SJCRH30 (cell line): ENCODE data around the gene ANKRD6. TPM values are rescaled to one million over a fixed set of nuclear protein-coding genes. Genes with fewer than 3 reads are reported as not detected.

Source experiments
- DNase-seq, 2 experiments: peaks; one replicate each; pipeline ENCODE4 v3.0.0-alpha.2; 2015 to 2020
- H3K27ac ChIP-seq: fragments of 250-450 bp; sonication (Bioruptor Pico); 2 replicates; pipeline ENCODE4 v1.5.1; 2020; ENCODE audit warnings: mild to moderate bottlenecking, moderate library complexity
- H3K27me3 ChIP-seq: fragments of 250-450 bp; sonication (Bioruptor Pico); 2 replicates; pipeline ENCODE4 v1.5.1; 2020; ENCODE audit warnings: mild to moderate bottlenecking, moderate library complexity
- H3K36me3 ChIP-seq: fragments of 250-450 bp; sonication (Bioruptor Pico); 2 replicates; pipeline ENCODE4 v1.5.1; 2020; ENCODE audit warnings: mild to moderate bottlenecking, moderate library complexity
- H3K4me1 ChIP-seq: fragments of 250-450 bp; sonication (Bioruptor Pico); 2 replicates; pipeline ENCODE4 v1.5.1; 2020; ENCODE audit warnings: mild to moderate bottlenecking, moderate library complexity
- H3K4me3 ChIP-seq: fragments of 250-450 bp; sonication (Bioruptor Pico); 2 replicates; pipeline ENCODE4 v1.5.1; 2020; ENCODE audit warnings: mild to moderate bottlenecking, moderate library complexity
- H3K9me3 ChIP-seq: fragments of 250-450 bp; sonication (Bioruptor Pico); replicated peaks from 2 replicates; pipeline ENCODE4 v1.5.1; 2020; ENCODE audit warnings: mild to moderate bottlenecking, moderate library complexity
- total RNA-seq: library from RNA; depleted of rRNA; stranded (reverse); fragments of >200 nt; shearing (Covaris generic); gene quantifications from 2 replicates; pipeline ENCODE4 v1.2.3, GENCODE V29; 2014

The ANKRD6 gene
- total RNA-seq, 1 experiment from 2014 or later, result 0.73 TPM

DNA sequence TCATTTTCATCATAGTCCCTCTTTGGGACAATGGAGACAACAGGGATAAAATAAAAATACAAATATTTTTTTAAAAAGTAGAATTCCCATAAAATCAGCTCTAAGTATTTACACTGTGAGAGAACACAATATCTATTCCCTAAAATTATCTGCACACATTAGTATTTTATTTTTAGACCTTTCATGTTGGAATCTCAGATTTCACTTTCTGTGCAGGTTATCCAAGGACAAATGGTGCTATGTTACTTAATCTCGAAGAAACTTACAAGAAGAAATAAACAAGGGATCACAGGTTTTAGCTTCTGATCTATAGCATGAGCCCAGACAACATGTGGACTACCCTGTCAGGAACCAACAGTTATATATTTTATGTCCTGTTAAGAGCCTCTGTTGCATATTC lies 228.6 kb downstream of the ANKRD6 start:
- H3K4me1 ChIP-seq, result no peaks in the 10 kb centered on the region
- no peaks in the 10 kb centered on the region for H3K9me3 ChIP-seq
- H3K36me3 ChIP-seq, result peaks cover 65% of the 10 kb centered on the region
- no peaks in the 10 kb centered on the region for H3K27me3 ChIP-seq
- H3K4me3 ChIP-seq, result no peak overlapping the region
- DNase-seq, result no peak
- no peak overlapping the region for H3K27ac ChIP-seq

GRCh38 chr6:89662659-89663223 lies 229.8 kb downstream of the ANKRD6 start:
- Histone ChIP-seq H3K27ac (no peak overlapping the region), H3K4me3 (no peak overlapping the region), H3K9me3 (no peaks in the 10 kb centered on the region), H3K4me1 (no peaks in the 10 kb centered on the region), H3K36me3 (peaks cover 68% of the 10 kb centered on the region), H3K27me3 (no peaks in the 10 kb centered on the region)
- no peak for DNase-seq

- no peak overlapping the region for H3K4me3 ChIP-seq
- no peaks in the 10 kb centered on the region for H3K4me1 ChIP-seq
- peaks cover 65% of the 10 kb centered on the region for H3K36me3 ChIP-seq
- no peak for DNase-seq
- H3K27ac ChIP-seq, result no peak overlapping the region
- no peaks in the 10 kb centered on the region for H3K27me3 ChIP-seq
- H3K9me3 ChIP-seq, result no peaks in the 10 kb centered on the region
Observed at GRCh38 chr6:89667872-89668556, 235.1 kb downstream of the ANKRD6 start.

DNA sequence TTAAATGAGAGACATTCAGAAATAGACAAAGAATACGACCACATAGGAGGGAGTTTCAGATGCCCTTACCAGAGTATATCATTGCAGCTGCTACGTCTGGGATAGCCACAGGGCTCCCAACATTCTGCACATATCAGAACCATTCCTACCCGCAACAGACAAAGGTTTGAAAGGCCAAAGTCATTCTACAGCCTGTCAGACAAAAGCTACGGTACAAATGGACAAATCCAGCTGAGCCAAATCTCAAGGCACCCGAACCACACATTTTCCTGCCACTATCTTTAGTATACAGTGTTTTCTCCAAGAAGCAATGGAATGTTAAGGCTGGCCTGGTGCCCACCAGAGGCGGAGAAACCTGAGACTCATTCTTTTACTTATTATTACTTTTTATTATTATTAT lies 236.1 kb downstream of the ANKRD6 start:
- Histone ChIP-seq H3K36me3 (peaks cover 63% of the 10 kb centered on the region), H3K27ac (no peak overlapping the region)
- DNase-seq, result no peak

DNA sequence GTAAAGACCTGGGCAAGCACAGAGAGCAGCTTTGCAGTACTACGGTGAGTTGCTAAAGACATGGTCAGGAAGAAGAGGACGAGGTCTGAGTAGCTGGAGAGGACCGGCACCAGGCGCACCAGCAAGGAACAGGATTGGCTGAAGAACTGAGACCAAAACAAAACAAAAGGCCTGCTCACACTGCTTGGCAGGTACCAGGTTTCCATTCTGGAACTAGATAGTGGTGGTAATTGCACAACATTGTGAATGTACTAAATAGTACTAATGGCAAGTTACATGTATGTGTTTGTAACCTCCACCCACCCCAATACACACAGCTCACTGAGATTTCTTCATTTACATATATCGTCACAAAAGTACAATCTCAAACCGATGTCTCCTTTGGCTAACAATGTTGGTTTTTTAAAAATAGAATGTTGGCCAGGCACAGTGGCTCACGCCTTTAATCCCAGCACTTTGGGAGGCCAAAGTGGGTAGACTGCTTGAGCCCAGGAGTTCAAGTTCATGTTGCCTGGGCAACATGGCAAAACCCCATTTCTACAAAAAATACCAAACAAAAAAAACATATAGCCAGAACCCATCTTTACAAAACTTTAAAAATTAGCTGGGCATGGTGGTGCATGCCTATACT lies 238.1 kb downstream of the ANKRD6 start:
- H3K27me3 ChIP-seq, result no peaks in the 10 kb centered on the region
- no peak overlapping the region for H3K4me3 ChIP-seq
- H3K36me3 ChIP-seq, result peaks cover 75% of the 10 kb centered on the region
- no peak for DNase-seq
- no peak overlapping the region for H3K27ac ChIP-seq
- H3K9me3 ChIP-seq, result no peaks in the 10 kb centered on the region
- no peaks in the 10 kb centered on the region for H3K4me1 ChIP-seq

More for the DNA sequence above, 236.1 kb downstream of the ANKRD6 start:
- H3K9me3 ChIP-seq, result no peaks in the 10 kb centered on the region
- H3K27me3 ChIP-seq, result no peaks in the 10 kb centered on the region
- H3K4me1 ChIP-seq, result no peaks in the 10 kb centered on the region
- no peak overlapping the region for H3K4me3 ChIP-seq

DNA sequence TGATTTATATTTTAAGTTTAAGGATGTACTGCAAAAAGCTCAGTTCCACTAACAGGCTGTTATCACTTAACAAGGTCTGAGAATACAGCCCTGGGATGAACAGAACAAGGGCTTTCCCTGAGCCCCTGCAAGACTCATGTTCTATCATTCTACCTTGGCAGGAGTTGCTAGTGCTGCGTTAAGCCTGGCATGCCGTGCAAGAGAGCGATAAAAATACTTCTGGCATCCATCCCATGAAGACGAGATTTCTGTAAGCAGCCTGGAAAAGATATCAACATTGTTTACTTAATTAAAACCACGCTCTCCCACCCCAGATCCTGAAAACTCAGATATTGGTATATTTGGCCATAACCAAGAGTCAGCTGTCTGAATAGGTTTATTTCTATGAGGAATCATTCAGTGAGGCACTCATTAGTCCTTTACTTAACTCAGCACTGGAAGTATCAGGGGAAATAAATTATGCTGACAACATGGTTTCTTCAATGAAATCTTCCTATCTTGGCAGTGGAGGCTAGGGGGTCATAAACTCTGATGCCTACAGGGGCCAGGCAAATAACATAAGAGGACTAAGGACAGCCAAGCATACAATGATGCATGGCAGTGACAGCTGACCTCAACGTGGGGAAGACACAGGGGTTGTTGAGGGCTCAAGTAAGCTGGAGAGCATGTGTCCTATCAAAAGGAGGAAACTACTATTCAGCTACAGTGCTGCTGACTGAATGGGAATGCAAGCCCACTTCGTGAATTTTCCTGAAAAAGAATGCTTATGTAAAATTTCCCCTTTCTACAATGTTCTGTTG lies 243.2 kb downstream of the ANKRD6 start:
- Histone ChIP-seq H3K9me3 (no peaks in the 10 kb centered on the region), H3K36me3 (peaks cover 76% of the 10 kb centered on the region), H3K4me3 (no peak overlapping the region), H3K4me1 (no peaks in the 10 kb centered on the region), H3K27me3 (no peaks in the 10 kb centered on the region), H3K27ac (no peak overlapping the region)
- peak in 1 of 2 experiments; percentile 6 for DNase-seq

GRCh38 chr6:89678531-89678930 lies 245.6 kb downstream of the ANKRD6 start:
- H3K36me3 ChIP-seq, result peaks cover 72% of the 10 kb centered on the region
- DNase-seq, result no peak
- H3K4me1 ChIP-seq, result no peaks in the 10 kb centered on the region
- no peak overlapping the region for H3K27ac ChIP-seq
- H3K4me3 ChIP-seq, result no peak overlapping the region
- H3K27me3 ChIP-seq, result no peaks in the 10 kb centered on the region
- H3K9me3 ChIP-seq, result no peaks in the 10 kb centered on the region

GRCh38 chr6:89679215-89680120 lies 246.5 kb downstream of the ANKRD6 start:
- H3K27me3 ChIP-seq, result no peaks in the 10 kb centered on the region
- peaks cover 74% of the 10 kb centered on the region for H3K36me3 ChIP-seq
- no peak overlapping the region for H3K4me3 ChIP-seq
- H3K9me3 ChIP-seq, result no peaks in the 10 kb centered on the region
- no peak for DNase-seq
- no peaks in the 10 kb centered on the region for H3K4me1 ChIP-seq
- no peak overlapping the region for H3K27ac ChIP-seq

DNA sequence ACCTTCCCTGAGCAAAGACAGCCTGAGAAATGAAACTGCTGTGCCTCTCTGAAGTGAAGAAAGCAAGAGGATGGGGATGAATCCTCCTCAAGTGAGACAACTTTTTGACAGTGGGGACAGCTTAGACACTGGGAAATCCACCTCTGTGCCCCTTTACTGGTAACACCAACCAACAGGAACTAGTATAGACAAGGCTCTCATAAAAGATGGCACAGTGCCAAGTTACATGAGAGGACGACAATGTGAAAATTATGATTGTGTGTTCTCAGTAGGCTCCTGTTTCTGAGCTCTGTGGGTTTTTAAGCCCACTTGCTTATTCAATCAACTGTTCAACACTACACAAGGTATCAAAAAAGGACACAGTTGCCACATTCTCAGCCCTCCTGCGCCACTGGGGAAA lies 247.2 kb downstream of the ANKRD6 start:
- Histone ChIP-seq H3K27me3 (no peaks in the 10 kb centered on the region), H3K27ac (no peak overlapping the region), H3K4me1 (no peaks in the 10 kb centered on the region), H3K9me3 (no peaks in the 10 kb centered on the region), H3K36me3 (peaks cover 74% of the 10 kb centered on the region), H3K4me3 (no peak overlapping the region)
- DNase-seq, result peak in 1 of 2 experiments; percentile 12

DNA sequence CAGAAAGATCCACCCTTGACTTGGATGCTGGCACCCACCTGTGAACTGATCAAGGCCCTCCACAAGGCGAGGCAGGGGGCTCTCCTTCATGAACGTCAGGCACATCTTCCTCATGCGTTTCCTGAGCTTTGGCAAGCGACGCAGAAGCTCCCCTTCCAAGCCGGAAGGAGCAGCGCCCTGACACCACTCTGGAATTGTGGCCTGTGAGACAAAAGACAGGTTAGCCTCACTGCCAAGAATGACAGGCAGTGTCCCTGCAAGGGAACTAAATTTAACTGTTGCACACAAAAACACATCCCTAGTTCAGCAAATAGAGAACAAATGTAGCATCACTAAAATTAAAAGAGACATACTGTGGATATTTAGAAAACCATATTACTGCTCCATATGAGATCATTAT lies 247.6 kb downstream of the ANKRD6 start:
- H3K36me3 ChIP-seq, result peaks cover 73% of the 10 kb centered on the region

DNA sequence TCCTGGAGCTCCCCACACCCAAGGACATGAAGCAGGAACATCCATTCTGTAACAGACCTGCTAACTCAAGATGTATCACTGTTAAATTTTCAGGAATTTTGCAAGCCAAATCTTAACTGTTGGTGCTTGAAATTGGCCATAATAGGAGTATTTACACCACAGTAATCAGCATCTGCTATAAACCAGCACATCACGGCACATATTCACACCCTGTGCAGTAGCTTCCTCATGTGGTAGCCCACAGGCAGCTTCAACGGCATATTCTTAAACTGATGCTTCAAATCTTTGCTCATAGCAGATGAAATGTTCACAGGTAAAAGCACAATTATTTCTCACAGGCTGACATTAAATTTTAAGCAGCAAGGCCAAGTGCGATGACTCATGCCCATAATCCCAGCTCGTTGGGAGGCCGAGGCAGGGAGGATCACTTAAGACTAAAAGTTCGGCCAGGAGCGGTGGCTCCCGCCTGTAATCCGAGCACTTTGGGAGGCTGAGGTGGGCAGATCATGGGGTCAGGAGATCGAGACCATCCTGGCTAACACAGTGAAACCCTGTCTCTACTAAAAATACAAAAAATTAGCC lies 249.1 kb downstream of the ANKRD6 start:
- Histone ChIP-seq H3K36me3 (peaks cover 81% of the 10 kb centered on the region), H3K27me3 (no peaks in the 10 kb centered on the region), H3K4me1 (no peaks in the 10 kb centered on the region), H3K9me3 (no peaks in the 10 kb centered on the region), H3K4me3 (no peak overlapping the region), H3K27ac (no peak overlapping the region)
- no peak for DNase-seq

More for the DNA sequence above, 247.6 kb downstream of the ANKRD6 start:
- Histone ChIP-seq H3K27ac (no peak overlapping the region), H3K27me3 (no peaks in the 10 kb centered on the region), H3K9me3 (no peaks in the 10 kb centered on the region), H3K4me3 (no peak overlapping the region), H3K4me1 (no peaks in the 10 kb centered on the region)
- DNase-seq, result no peak

DNA sequence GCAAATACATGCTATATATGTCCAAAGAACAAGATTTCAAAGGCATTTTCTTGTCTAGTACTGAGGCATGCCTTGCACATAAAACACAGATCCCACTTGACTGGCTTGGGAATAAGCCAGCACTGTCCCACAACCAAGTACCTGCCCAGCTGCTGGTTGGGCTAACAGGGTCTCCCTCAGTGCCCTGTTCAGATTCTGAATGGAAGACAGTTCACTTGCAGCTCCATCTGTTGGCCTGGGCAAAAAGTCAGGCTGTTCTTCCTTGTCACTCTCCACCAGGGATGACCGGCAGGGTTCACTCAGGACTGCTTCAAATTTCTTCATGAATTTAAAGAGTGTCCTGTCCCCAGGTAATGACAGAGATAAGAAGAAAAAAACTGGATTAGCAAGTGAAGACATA lies 250.0 kb downstream of the ANKRD6 start:
- no peak for DNase-seq
- H3K4me3 ChIP-seq, result no peak overlapping the region
- H3K27me3 ChIP-seq, result no peaks in the 10 kb centered on the region
- no peak overlapping the region for H3K27ac ChIP-seq
- no peaks in the 10 kb centered on the region for H3K9me3 ChIP-seq
- peaks cover 80% of the 10 kb centered on the region for H3K36me3 ChIP-seq
- H3K4me1 ChIP-seq, result no peaks in the 10 kb centered on the region
